Middle frontal gyrus (tissue), 1 donor: Measurements from ENCODE around the gene HDAC4.

Source experiments
- DNase-seq: peaks from one replicate; pipeline ENCODE4 v3.0.0-alpha.2; 2015; ENCODE audit warnings: low spot score; ENCODE audit errors: extremely low spot score

HDAC4 gene

DNA sequence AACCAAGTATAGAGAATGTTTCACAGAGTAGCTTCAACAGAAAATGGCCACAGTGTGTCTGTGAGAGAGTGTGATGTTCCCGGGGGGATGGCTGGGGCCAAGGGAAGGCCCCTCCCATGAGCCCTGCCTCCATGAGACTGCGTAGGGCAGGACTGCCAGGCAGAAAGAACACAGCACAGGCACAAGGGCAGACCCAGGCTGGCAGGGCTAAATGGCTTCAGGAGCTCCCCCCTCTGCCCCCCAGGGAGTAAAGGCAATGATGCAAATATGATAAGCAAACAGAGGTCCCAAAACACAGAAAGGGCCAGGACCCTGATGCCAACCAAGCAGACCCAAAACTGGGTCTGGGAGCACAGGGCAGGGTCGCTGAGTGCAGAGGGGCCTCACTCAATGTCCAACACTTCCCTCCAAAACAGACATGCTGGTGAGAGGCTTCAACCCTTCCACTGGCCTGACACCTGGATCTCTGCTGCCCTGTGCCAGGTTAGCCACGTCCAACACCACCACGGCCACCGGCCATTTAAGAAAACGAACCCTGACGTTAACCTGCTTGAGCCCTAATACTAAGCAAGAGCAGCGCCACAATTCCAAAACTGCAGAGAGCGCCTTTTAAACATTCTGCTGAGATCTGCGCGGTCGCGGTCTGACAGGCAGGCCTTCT is 90.3 kb downstream of the HDAC4 start:
- DNase-seq: no peak

DNA sequence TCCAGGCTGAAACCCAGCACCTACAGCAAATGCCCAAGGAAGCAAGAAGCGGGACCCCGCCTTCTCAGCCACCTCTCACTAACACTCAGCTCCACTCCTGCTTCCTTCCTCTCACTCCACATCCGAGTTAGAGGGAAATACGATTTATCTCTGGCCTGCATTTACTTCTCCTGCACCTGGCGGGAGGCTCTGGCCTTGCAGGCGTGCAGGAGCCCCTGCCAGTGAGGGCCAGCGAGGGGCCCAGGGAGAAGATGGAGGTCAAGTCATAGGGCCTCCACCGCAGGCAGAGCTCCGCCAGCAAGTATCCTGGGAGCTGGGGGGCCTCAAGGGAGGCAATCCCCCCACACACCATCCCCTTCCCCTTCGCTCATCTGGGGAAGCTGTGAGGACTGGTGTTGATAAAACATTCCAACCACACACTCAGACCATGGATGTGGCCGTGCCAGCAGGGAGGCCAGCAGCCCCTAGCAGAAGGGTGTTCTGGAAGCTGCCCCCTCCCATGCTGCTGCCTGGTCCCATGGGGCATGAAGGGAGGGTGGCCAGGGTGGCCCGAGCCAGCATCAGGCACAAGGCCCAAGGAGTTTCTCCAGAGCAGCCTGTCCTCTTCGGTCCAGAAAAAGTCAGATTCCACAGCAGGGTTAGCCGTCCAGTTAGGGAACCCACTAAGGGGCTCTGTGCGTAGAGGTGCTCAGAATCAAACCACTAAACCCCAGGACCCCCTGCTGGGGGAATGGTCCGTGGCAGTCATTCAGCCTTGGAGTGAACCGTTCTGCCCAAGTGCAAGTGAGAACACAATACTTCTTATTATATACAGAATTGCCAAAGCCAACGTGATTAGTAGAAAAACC is 91.2 kb downstream of the HDAC4 start:
- no peak for DNase-seq

DNA sequence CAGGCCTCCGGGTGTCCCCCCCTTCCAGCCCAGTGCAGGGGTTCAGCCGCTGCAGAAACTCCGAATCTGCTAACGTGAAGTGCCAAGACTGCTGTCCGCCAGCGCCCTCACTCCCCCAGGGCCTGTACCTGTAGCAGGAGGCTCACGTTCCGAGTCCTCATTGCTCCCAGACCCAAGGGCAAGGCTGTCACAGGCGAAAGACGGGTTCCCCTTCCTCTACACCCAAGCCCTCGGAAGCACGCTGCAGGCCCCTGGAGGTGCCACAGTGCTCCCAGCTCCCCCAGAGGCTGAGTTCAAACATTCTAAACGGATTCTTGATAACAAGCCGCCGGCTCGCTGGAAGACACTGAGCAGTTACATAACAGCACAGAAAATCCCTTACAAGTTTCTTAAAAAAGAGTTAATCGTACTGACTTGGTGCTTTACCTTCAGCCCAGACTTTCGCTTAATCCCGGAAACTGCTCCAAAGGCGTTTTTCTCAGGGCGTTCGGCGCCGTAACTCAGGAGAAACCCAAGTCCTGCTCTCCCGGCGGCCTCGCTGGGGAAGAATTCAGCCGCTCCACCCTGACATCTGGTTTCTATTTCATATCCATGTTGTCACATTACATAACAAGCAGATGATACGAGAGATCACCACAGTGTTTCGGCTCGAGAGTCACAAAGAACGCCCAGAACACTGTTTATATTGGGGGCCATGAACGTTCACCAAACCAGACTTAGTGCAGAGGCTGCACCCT is 92.0 kb downstream of the HDAC4 start:
- DNase-seq: no peak

DNA sequence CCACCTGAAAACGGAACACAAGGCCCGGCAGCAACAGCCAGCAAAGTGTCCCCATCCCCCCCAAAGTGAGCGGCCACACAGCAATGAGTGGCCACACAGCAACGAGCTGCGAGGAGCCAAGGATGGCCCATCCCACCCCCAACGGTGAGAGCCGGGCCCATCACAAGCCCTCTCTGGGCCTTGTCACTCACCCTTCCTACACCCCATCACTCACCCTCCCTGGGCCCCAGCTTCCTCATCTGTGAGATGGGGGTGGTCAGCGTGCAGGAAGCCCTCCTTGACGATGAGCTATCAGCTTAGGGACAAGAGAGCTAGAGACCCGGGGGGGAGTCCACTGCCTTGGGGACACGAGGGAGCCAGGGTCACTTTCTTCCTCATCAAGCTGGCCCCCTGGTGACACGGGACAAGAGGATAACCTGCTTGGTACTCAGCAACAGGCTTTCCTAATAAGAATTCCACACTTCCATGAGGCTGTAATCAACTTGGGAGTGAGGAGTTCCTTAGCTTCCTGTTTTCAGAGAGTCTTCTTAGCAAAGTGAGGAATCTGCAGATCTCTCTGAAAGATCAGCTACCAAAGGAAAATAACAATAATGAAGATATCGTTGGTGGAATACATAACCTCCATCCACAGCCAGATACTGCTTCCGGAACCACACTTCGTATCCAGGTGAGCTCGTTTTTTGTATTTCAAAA is 92.8 kb downstream of the HDAC4 start:
- DNase-seq: no peak

DNA sequence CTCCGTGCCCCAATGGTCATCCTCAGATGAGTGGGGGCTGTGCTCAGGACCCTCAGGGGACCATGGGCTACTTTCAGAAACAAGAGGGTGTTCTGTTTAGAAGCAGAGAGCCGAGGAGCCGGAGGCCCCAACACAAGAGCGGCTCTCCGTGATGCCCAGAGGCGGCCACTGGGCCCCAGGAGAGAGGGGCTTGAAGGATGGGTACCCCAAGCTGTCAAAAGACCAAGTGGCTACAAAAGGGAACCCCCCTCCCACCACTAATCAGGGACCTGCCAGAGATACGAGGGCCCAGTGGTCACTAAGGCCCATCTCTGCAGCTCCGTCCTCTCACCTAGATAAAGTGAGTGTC is 93.6 kb downstream of the HDAC4 start:
- DNase-seq: no peak

DNA sequence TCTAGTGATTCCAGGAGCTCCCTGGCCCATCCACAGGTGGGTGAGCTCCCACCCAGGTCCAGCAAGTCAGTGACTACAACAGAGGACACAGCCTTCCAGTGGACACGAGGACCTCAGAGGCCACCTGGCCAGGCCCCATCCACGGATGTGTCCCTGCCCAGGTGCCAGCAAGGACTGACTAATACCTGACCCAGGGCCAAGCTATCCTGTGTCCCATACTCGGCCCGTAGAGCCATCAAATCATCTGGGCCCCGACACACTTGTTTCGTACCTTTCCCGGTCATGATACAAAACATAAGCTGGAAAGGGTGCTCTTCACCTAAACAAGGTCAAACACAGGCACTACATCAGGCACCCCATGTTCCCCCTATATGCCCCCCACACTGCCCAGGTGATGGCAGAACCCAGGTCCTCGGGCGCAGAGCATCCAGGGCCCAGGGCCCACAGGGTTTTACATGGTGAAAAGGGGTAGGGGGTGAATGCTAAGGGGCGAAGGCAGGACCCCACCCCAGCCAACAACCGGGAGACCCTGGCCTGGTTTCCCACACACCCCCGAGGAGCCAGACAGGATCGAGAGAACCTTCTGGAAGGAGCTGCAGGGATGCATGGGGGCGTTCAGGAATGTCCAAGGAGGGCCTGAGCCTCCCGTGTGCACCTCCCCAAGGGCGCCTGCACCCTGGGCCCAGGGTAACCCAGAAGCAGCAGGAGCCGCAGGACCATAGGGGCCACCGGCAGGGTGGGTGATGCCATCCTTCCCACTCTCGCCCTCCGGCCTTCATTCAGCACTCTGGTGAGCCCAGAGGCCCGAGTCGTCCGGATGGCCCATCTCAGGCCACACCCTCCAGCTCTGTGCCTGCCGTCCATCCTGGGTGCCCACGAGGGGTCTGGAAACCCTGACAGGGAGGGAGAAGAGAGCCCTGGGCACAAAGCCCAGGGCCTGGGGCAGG is 94.3 kb downstream of the HDAC4 start:
- no peak for DNase-seq

DNA sequence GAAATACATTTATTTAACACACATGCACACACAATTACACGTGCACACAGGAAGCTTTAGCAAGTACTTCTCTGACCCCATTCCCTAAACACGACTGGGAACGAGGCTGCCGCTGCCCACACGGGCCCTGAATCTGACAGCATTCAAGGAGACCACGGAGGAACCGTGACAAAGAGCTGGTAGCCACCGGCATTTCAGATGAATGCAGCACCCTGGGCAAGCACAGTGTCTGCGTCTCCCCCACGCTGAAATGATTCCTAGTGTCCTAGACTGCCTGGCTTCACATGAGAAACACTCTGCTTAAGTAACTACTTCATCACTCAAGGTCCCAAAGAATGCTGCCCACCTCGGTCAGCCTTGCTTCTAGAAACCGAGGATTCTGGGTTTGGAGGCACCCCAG is 95.0 kb downstream of the HDAC4 start:
- no peak for DNase-seq

DNA sequence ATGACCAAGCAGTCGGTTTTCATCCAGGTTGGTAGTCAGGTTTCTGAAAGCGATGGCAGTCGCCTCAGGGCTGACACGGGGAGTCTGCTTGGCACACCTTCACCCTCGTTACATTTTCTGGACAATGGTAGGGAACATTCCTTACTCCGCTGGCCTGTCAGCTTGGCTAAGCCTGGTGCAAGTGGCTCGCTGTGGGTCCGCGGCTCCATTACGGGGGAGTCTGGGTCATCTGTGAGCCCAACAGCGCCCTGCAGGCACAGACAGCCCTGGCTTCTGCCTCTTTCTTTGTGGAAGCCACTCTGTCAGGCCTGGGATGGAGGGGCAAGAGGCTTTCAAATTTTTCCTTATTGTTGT is 95.6 kb downstream of the HDAC4 start:
- no peak for DNase-seq

DNA sequence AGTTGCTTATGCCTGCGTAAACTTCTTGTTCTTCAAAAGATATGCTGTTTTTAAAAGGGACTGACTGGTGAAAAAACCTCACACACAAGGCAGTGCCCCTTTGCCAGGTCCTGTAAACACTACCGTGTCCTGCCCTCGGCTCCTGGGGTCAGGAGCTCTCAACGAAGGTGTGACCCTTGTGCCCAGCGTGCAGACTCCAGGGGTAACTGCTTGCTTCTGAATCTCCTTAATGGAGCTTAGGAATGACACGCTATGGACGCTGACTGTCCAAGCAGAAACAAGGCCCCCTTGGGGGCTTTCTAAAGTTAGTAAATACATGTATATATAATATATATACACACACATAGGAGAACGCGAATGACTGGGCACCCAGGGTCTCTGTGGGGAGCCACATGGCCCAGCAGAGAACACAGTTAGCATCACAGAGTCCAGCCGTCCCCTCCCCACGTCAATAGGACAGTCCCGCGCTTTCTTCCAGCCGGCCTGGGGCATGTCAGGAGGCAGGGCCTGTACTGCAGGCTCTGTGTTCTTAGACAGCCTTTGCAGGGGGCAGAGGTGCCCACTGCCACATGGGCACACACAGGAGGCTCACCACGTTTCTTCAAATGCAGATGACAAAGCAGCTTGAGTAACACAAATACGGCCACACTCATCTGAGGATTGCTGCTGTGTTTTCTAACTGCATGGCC is 96.1 kb downstream of the HDAC4 start:
- no peak for DNase-seq

DNA sequence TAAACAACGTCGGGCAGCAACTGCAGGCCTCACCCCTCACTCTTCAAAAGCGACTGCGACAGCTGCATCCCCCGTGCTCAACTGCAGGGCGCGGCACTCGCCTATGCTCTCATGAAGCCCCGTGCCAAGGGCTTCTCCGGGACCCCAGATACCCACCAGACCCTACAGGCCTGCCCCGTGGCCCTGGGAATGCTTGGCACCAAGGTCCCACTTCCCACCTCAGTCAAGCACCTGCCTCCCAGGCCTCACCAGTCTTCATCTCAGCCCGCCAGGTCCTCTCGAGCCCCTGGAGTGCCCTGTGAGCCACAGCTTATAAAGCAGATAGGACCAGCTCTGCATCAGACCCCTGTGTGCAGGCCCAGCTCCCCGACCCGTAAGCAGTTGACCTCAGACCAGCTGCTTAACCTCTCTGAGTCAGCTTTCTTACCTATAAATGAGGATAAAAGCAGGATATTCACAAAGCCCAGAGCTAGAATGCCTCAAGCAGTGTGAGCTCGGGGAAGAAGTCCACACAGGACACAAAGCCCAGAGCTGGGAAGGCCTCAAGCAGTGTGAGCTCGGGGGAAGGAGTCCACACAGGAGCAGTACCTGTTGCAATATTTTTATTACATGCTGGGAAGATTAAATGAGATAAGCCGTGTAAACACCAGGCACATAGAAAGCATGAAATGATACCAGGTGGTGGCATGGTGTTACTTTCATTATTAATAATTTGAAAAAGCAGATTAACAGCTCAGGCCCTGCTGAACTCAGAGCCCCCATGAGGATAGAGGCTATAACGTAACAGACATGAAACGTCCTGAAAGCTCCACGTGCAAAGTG is 96.9 kb downstream of the HDAC4 start:
- DNase-seq: no peak

DNA sequence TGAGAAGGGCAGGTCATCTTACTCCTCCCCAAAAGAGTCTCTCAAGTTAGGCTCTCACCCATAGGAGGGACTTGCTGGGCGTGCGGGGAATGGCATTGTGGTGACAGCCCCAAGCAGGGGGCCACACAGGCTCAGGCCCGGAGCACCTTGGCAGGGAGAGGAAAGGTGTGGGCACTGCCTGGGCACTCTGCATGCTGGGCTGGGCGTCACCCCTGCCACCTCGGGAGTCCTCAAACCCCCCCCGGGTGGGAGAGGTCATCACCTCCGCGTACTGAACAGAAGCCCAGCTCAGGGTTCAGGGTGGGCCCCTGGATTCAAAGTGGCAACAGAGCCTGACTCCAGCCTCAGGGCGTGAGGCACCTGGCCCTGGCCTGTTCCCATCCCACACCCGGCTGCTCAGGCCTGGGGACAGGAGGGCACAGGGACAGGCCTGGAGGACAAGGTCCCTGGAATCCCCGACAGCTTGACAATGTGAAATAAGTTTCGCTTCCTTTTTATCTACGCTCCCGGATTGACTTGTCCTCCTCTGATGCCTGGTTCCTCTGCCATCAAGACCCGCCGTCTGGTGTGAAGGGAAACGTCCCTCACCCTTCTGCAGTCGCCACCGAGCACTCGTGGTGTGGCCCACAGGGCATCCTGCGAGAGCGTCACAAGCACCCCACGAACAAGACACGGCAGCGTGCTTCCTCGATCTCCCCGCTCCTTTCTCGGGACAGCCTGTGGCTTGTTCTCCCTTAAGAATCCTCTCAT is 97.8 kb downstream of the HDAC4 start:
- no peak for DNase-seq

DNA sequence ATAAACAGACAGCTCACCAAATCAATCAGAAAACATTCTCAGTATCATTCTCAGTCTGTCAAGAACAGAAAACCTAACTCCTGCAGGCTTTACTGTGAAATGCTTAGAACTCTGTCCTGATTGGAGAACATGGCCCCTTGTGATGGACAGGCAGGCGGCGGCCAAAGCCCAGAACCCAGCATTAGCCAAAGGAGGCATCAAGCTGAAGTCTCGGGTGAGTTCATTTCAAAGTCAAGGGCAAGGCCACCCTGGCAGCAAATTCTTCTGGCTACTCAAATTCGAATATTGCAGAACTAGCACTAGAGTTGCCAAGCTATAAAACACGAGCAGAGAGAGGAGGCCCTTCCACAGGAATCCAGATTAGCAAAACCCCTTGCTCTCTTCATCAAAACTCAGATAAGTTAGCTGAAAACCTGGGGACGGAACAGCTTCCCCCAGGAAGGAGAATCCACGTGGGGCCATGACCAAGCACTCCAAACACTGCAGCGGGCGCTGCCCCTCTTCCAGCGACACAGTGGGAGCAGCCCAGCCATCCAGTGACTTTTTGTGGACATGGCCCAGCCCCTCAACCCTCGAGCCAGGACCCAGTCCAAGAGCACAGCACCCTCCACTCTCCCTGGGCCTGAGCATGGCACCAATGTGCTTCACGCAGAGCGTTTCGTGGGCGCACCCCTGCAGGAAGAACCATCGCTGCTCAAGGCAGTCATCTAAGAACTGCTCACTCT is 98.6 kb downstream of the HDAC4 start:
- DNase-seq: no peak

DNA sequence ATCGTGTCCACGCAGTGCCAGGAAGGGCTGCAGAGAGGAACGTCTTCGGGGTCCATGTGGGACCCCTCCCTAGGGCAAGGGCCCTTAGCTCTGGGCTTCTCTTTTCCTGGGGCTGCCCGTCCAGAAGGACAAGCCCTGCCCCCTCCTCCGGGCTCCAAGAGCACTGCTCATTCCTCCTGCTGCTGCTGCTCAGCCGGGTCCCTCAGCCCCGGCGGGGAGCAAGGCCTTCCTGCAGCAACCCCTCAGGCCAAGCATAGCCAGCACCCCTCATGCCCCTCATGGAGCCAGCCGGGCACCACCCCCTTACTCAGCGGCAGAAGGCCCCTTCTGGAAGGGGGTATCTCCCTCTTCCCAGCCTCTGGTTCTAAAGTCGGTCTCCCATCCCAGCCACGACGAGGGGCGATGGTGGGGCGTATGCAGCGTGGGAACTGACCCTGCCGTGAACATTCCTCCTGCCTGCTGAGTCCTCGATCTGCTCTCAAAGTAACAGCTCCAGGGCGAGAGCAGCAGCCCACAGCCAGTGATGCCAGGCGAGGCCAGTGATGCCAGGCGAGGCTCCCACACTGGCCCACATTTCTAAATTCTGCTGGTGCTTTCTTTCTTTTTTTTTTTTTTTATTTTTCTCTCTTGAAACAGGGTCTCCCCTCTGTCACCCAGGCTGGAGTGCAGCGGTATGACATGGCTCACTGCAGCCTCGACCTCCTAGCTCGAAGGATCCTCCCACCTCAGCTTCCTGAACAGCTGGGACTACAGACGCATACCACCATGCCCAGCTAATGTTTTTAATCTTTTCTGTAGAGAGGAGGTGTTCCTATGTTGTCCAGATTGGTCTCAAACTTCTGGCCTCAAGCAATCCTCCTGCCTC is 99.7 kb downstream of the HDAC4 start:
- DNase-seq: no peak

DNA sequence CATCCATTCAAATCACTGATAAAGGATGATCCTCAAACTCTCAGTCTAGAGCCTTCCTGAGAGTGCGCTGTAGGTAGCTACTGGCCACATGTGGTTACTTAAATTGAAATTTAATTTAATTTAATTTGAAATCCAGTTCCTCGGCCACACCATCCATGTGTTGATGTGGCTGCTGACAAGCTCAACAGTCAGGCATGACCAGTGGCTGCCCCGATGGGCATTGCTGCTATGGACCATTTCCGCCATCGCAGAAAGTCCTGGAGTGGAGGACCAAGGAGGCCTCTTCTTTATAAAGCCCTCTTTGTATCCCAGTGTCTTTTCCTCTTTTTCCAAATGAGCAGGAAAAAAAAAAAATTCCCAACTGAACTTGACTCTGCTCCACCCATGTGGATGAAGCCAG is 100.6 kb downstream of the HDAC4 start:
- DNase-seq: no peak

DNA sequence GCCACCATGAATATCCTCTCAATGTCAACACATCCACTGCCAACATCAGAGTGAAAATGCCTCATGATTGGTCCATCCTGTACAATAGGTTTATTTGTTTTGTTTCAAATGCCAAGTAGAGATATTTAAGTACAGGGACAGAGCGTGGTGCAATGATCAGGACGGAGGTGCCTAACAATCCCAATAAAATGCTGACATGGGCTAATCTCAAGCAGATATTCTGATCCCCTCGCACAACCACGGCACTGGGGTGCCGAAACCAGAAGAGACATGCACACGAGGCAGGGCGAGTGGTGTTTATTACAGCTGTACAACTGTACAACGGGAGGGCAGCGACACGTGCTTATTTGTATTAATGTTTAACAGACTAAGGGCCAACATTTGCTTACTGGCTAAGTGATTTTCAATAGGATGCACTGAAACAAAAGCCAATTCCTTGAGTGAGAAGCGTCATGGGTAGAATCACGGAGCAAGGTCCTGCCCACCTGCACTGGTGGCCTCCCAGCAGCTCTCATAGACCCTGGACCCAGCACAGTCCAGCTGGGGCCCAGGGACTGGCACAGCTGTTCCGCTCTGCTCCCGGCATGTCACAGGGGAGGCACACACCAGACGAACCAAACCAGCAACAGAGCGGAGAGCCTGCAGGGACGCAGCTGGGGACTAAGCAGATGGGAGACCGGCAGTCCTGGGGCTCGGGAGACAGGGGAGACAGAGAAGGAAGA is 101.4 kb downstream of the HDAC4 start:
- DNase-seq: no peak

DNA sequence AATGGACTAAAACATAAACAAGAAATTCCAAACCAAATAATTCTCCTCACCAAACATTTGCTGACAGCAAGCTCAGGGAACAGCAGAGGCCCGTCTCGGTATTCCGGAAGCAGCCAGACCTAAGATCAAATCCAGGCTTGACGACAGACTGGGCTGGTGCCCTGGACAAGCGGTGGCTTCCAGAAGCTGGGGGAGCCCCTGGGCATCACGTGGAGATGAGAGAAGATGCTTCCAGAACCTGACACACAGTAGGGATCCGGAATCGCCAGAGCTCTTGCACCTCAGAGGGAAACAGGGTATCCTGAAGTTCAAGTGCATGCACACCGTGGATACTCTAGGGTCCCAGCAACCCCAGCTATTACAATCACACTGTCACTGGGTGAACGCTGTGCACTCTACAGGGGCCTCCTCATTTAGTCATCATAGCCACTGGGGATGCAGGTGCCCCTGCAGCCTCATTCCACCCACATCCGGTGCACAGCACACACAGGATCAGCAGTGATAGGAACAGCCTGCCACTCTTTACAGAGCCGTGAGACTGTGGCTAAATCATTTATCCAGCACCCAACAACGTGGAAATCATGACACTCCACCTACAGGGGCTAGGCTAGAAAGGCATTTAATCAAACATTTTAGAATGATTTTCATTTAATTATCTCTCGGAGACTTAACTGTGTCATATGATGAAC is 102.6 kb downstream of the HDAC4 start:
- no peak for DNase-seq
